ENCODE data around the gene PLXNA4. TPM values are rescaled to one million over a fixed set of nuclear protein-coding genes. Genes with fewer than 3 reads are reported as not detected.
A peak's percentile ranks its signal among the peaks of the same experiment; 100 is the strongest.

The PLXNA4 gene
- total RNA-seq, 2 donors from 2014 or later = 9.5 to 18.0 TPM

GRCh38 chr7:132255898-132256297 is 320.4 kb downstream of the PLXNA4 start:
- Histone ChIP-seq H3K27me3 (no peaks in the 10 kb centered on the region), H3K9me3 (no peaks in the 10 kb centered on the region), H3K36me3 (no peaks in the 10 kb centered on the region), H3K4me3 (no peak overlapping the region), H3K27ac (peak overlapping the region in 1 of 2 donors; percentile 1), H3K4me1 (peaks cover 0 to 37% of the 10 kb centered on the region in 2 donors)
- TF ChIP-seq, protein P1, sequence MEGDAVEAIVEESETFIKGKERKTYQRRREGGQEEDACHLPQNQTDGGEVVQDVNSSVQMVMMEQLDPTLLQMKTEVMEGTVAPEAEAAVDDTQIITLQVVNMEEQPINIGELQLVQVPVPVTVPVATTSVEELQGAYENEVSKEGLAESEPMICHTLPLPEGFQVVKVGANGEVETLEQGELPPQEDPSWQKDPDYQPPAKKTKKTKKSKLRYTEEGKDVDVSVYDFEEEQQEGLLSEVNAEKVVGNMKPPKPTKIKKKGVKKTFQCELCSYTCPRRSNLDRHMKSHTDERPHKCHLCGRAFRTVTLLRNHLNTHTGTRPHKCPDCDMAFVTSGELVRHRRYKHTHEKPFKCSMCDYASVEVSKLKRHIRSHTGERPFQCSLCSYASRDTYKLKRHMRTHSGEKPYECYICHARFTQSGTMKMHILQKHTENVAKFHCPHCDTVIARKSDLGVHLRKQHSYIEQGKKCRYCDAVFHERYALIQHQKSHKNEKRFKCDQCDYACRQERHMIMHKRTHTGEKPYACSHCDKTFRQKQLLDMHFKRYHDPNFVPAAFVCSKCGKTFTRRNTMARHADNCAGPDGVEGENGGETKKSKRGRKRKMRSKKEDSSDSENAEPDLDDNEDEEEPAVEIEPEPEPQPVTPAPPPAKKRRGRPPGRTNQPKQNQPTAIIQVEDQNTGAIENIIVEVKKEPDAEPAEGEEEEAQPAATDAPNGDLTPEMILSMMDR (IDR thresholded peaks at IDR 0.05) = no peak
- peak; percentile 69 for DNase-seq (ENCODE audit: low spot score)

DNA sequence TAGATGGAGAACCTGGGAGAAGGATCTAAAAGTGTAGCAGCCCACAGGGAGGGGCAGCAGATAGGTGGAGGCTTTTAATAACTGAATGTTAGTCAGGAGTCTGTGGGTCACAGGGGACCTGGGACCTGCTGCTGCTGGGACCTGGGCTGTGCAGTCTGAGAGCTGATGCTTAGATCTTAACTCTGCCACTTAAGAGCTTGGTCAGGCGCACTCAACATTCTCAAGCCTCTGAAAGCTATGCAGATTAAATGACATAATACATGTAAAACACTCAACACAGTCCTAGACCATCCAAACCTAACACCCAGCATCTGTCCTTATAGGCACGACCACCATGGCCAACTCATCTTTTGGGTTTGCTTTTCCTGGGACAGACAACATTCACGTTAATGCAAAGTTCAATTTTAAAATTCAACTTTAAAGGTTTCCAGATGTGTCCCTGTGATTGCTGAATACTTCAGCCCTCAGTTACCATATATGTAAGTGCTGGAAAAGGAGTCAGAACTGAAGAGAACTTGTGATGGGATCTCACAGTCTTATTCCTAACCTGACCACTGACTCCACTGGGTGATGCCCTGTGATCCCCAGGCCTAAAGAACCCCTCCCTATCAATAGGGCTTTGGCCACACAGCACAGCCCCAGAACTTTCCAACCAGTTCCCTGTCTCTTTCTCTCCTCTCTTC is 321.0 kb downstream of the PLXNA4 start:
- Histone ChIP-seq H3K27ac (peak overlapping the region in 1 of 2 donors; percentile 1), H3K4me1 (peaks cover 0 to 44% of the 10 kb centered on the region in 2 donors)
- TF ChIP-seq, protein P1 (IDR thresholded peaks at IDR 0.05) = no peak

GRCh38 chr7:132254455-132254854 is 321.8 kb downstream of the PLXNA4 start:
- H3K4me1 ChIP-seq = peaks cover 0 to 46% of the 10 kb centered on the region in 2 donors
- H3K9me3 ChIP-seq = no peaks in the 10 kb centered on the region
- DNase-seq (ENCODE audit: low spot score) = no peak

More for the DNA sequence above, 321.0 kb downstream of the PLXNA4 start:
- Histone ChIP-seq H3K4me3 (no peak overlapping the region), H3K9me3 (no peaks in the 10 kb centered on the region), H3K27me3 (no peaks in the 10 kb centered on the region), H3K36me3 (no peaks in the 10 kb centered on the region)
- DNase-seq (ENCODE audit: low spot score) = no peak

GRCh38 chr7:132252793-132253100 is 323.5 kb downstream of the PLXNA4 start:
- H3K27ac ChIP-seq = no peak overlapping the region
- H3K9me3 ChIP-seq = no peaks in the 10 kb centered on the region
- DNase-seq (ENCODE audit: low spot score) = no peak
- peaks cover 0 to 46% of the 10 kb centered on the region in 2 donors for H3K4me1 ChIP-seq
- H3K27me3 ChIP-seq = no peaks in the 10 kb centered on the region
- no peak overlapping the region for H3K4me3 ChIP-seq
- TF ChIP-seq, protein P1 (IDR thresholded peaks at IDR 0.05) = no peak
- no peaks in the 10 kb centered on the region for H3K36me3 ChIP-seq

More at GRCh38 chr7:132254455-132254854, 321.8 kb downstream of the PLXNA4 start:
- Histone ChIP-seq H3K4me3 (no peak overlapping the region), H3K27me3 (no peaks in the 10 kb centered on the region), H3K27ac (no peak overlapping the region), H3K36me3 (no peaks in the 10 kb centered on the region)
- TF ChIP-seq, protein P1 (IDR thresholded peaks at IDR 0.05) = no peak

DNA sequence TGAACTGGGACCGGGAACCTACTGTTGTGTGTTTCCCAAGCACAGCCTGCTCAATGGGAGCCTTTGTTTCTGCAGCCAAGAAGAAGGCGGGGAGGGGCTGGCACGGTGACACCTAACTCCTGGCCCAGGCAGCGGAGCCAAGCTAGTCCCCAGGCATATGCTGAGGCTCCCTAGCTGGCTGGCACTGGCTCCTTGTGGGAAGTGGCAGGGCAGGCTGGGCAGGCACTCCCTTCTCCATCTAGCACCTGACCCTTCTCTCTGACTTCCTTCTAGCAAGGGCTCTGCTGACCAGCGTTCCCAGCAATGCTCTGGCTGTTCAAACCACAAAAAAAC is 325.0 kb downstream of the PLXNA4 start:
- Histone ChIP-seq H3K4me3 (no peak overlapping the region), H3K4me1 (peaks cover 0 to 33% of the 10 kb centered on the region in 2 donors), H3K27me3 (no peaks in the 10 kb centered on the region), H3K36me3 (no peaks in the 10 kb centered on the region), H3K27ac (no peak overlapping the region), H3K9me3 (no peaks in the 10 kb centered on the region)
- TF ChIP-seq, protein P1 (IDR thresholded peaks at IDR 0.05) = no peak
- peak; percentile 74 for DNase-seq (ENCODE audit: low spot score)

Data from right atrium auricular region (tissue), 2 donors.